Endothelial cell of umbilical vein (primary cell): ENCODE results near the gene EPDR1.

Source experiments
- EZH2 ChIP-seq: IDR thresholded peaks from 2 replicates; pipeline ENCODE4 v1.6.1; 2012; ENCODE audit warnings: borderline replicate concordance, low read depth, mild to moderate bottlenecking, moderate library complexity, low read length, inconsistent platforms; ENCODE audit not compliant: severe bottlenecking
- FOS ChIP-seq: IDR thresholded peaks from 2 replicates; pipeline ENCODE4 v1.6.1; 2011; ENCODE audit warnings: mild to moderate bottlenecking, low read length, moderate library complexity, borderline replicate concordance; ENCODE audit not compliant: insufficient read depth
- MYC ChIP-seq: IDR thresholded peaks from one replicate; pipeline ENCODE4 v1.6.1; 2011; ENCODE audit warnings: mild to moderate bottlenecking, low read depth, low read length
- POLR2A ChIP-seq: IDR thresholded peaks from 2 replicates; pipeline ENCODE4 v1.6.1; 2012; ENCODE audit warnings: low read depth, mild to moderate bottlenecking, control low read depth, low read length
- POLR2AphosphoS5 ChIP-seq: IDR thresholded peaks from 2 replicates; pipeline ENCODE4 v1.6.1; 2012; ENCODE audit warnings: low read depth, mild to moderate bottlenecking, control low read depth, low read length, moderate library complexity; ENCODE audit not compliant: insufficient read depth
- TF ChIP-seq, protein P1 (sequence below), 2 donors: IDR thresholded peaks; 1 replicate in 1 of 2; 2 replicates in 1 of 2; pipeline ENCODE4 v1.5.1; 2011; ENCODE audit warnings: low read length in 2 of 2, mild to moderate bottlenecking in 2 of 2, moderate library complexity in 2 of 2, control low read depth in 1 of 2, inconsistent platforms in 1 of 2, low read depth in 1 of 2; ENCODE audit not compliant: insufficient read depth in 1 of 2; ENCODE audit errors: extremely low read depth in 1 of 2
- TF ChIP-seq, protein P2 (sequence below): IDR thresholded peaks from 2 replicates; pipeline ENCODE4 v1.6.1; 2011; ENCODE audit not compliant: insufficient read depth, insufficient read length

- TF ChIP-seq, protein P1, sequence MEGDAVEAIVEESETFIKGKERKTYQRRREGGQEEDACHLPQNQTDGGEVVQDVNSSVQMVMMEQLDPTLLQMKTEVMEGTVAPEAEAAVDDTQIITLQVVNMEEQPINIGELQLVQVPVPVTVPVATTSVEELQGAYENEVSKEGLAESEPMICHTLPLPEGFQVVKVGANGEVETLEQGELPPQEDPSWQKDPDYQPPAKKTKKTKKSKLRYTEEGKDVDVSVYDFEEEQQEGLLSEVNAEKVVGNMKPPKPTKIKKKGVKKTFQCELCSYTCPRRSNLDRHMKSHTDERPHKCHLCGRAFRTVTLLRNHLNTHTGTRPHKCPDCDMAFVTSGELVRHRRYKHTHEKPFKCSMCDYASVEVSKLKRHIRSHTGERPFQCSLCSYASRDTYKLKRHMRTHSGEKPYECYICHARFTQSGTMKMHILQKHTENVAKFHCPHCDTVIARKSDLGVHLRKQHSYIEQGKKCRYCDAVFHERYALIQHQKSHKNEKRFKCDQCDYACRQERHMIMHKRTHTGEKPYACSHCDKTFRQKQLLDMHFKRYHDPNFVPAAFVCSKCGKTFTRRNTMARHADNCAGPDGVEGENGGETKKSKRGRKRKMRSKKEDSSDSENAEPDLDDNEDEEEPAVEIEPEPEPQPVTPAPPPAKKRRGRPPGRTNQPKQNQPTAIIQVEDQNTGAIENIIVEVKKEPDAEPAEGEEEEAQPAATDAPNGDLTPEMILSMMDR (IDR thresholded peaks at IDR 0.05; ENCODE audit: extremely low read depth in 1 of 2, insufficient read depth in 1 of 2, low read depth in 1 of 2, low read length in 2 of 2), result no peak
- TF ChIP-seq, protein P2, sequence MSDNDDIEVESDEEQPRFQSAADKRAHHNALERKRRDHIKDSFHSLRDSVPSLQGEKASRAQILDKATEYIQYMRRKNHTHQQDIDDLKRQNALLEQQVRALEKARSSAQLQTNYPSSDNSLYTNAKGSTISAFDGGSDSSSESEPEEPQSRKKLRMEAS, result no peak
- TF ChIP-seq EZH2, result no peak
- no peak for TF ChIP-seq POLR2A
- TF ChIP-seq POLR2AphosphoS5, result no peak
- TF ChIP-seq MYC, result no peak
- TF ChIP-seq FOS, result no peak
These were observed 40.0 kb downstream of the EPDR1 start for GRCh38 chr7:37960483-37960882.
